ENCODE measurements around the gene PPME1.
A peak's percentile ranks its signal among the peaks of the same experiment; 100 is the strongest.
"Not testable (repeated sequence)": the region's sequence is repeated elsewhere in the genome, so short reads cannot be mapped to it uniquely, and the experiment has no call there.

PPME1 gene

DNA sequence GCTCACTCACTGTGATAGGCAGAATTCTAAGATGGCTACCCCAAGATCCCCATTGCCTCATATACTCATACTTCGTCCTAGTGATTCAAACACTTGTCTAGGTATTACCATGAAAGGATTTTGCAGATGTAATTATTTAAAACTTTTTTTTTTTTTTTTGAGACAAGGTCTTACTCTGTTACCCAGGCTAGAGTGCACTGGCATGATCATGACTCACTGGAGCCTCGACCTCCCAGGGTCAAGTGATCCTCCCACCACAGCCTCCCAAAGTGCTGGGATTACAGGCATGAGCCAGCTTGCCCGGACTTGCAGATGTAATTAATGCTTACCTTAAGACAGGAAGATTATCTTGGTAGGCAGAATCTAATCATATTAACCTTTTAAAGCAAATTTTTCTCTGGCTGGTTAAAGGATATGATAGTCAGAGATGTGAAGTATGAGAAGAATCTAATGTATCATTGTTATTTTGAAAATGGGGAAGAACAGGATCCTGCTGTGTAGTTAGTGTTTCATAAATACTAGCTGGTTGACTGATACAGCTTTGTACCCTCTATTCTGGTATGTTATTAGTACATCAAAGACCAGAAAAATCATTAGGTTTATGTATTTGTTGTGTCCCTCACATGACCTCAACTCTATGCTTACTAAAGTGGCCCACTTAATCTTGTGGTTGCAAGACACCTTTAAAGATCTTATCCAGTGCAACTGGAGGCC, 35.8 kb upstream of the PPME1 start:
- TF ChIP-seq, protein P1, sequence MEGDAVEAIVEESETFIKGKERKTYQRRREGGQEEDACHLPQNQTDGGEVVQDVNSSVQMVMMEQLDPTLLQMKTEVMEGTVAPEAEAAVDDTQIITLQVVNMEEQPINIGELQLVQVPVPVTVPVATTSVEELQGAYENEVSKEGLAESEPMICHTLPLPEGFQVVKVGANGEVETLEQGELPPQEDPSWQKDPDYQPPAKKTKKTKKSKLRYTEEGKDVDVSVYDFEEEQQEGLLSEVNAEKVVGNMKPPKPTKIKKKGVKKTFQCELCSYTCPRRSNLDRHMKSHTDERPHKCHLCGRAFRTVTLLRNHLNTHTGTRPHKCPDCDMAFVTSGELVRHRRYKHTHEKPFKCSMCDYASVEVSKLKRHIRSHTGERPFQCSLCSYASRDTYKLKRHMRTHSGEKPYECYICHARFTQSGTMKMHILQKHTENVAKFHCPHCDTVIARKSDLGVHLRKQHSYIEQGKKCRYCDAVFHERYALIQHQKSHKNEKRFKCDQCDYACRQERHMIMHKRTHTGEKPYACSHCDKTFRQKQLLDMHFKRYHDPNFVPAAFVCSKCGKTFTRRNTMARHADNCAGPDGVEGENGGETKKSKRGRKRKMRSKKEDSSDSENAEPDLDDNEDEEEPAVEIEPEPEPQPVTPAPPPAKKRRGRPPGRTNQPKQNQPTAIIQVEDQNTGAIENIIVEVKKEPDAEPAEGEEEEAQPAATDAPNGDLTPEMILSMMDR (IDR thresholded peaks at IDR 0.05; ENCODE audit: low read depth, low read length): no peak
- DNase-seq (ENCODE audit: extremely low read depth, low read depth): no peak

DNA sequence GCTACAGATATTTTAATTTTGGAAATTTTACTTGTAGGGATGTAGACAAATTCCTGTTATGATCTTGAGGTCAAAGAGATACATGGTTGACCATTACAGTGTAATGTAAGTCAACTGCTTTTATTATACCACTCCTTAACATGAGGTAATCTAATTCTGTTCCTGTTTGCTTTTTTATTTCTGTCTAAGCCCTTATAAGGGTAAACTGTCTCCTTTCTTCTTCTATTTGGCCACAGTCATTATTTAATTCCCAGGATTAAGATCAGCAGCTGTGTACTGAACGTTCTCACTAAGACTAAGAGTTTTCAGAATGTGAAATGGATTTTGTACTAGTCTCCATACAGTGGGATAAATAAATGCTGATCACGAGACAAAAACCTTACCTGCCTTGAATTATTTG, 33.1 kb upstream of the PPME1 start:
- TF ChIP-seq, protein P1 (IDR thresholded peaks at IDR 0.05; ENCODE audit: low read depth, low read length): no peak
- DNase-seq (ENCODE audit: extremely low read depth, low read depth): no peak

DNA sequence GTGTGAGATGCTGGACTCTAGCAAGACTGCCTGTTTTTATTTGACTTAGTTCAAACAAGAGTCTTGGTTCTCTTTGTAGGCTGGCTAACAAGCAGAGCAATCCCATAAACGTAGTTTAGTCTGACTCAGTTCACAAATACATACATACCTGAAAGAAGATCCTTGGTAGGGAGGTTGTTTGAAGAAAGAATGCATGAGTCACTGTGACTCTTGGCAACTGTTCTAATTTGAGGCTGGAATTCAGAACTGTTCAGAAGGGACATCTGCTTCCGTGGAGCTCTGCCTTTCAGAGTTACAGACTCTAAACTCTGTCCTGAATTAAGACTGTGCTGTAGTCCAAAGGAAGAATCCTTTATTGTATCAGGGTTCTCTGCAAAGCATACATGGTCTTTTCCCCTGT, 32.5 kb upstream of the PPME1 start:
- TF ChIP-seq, protein P1 (IDR thresholded peaks at IDR 0.05; ENCODE audit: low read depth, low read length): no peak
- peak; percentile 80 for DNase-seq (ENCODE audit: extremely low read depth, low read depth)

DNA sequence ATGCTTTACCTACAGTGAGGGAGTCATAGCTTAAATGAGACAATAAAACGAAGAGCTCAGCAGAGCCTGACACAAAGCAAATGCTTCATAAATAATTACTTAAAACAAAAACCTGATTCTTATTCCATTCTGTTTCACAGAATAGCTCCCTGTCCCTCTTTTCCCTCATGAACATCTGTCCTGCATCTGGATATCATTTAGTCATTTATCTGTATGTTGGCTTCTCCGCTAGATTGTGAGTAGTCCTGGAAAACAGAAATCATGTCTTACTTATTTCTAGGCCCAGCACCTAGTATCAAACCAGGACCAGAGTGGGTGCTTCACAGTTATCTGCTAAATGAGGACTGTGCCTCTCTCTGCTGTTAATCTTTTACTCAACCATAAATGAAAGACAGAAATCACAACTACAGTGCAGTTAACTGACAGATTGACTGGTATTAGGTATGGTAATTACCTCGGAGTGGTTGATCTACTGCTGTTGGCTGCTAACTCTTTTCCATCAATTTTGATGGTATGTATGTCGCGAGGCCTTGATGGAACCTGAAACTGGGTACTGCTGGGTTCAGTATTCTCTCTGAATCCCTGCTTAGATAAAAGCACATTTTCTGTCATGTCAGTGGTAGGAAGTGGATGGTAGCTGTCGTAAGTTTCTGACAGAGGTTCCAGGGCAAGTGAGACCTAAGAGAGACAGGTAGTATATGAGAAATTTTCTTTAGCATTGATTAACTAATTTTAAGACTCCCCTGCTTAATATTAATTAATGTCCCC, 31.8 kb upstream of the PPME1 start:
- no peak for DNase-seq (ENCODE audit: extremely low read depth, low read depth)
- TF ChIP-seq, protein P1 (IDR thresholded peaks at IDR 0.05; ENCODE audit: low read depth, low read length): no peak

DNA sequence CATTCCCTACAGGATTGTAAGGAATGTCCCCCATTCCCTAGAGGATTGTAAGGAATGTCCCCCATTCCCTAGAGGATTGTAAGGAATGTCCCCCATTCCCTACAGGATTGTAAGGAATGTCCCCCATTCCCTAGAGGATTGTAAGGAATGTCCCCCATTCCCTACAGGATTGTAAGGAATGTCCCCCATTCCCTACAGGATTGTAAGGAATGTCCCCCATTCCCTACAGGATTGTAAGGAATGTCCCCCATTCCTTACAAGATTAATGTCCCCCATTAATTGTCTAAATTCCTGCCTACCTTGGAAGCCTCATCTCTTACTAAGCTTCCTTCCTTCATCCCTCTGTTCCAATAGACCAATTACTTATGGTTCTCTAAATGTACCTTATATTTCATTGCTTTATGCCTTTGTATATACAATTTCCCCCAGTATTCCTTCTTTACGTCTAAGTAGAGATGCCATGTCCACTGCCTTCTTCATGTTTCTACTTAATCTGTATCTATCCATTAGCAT, 31.1 kb upstream of the PPME1 start:
- DNase-seq (ENCODE audit: extremely low read depth, low read depth): not testable (repeated sequence)

DNA sequence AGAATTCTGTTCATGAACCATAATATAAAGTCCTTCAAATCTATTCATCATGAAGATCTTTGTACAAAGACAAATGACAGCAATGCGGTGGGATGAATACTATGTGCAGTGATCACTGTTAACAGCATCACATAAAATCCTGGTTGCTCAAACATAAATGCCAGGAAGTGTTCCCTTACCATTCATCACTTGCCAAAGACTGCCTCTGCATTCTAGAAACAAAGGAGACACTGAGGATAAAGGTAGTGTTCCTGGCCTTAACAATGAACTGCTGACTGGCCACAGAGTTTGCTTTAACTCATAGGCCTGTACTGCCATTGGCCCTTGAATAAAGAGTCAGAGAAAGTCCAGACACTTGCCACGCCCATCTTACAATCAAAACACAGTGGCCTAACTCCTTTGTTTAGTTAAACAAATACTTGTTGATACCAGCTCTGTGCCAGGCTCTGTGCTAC, 29.8 kb upstream of the PPME1 start:
- TF ChIP-seq, protein P1 (IDR thresholded peaks at IDR 0.05; ENCODE audit: low read depth, low read length): no peak
- no peak for DNase-seq (ENCODE audit: extremely low read depth, low read depth)

DNA sequence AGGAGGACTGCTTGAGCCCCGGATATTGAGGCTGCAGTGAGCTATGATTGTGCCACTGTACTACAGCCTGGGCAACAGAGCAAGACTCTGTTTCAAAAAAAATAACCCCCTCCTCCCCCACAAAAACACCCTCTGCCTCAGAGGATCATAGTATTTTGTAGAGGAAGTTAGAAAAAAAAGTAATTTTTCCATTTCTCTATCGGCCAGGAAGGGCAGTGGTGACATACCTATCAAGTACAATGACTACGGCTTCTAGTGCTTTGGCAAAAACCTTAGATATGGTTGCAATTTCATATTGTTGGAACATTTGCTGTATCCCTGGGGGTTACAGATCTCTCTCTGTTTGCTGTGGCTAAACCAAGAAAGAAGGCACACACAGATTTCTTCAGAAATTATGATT, 29.2 kb upstream of the PPME1 start:
- no peak for DNase-seq (ENCODE audit: extremely low read depth, low read depth)
- TF ChIP-seq, protein P1 (IDR thresholded peaks at IDR 0.05; ENCODE audit: low read depth, low read length): no peak
